Retinal pigment epithelial cell (primary cell): ENCODE measurements around the gene OAS1.
A peak's percentile ranks its signal among the peaks of the same experiment; 100 is the strongest.

Source experiments
- DNase-seq: peaks from one replicate; pipeline ENCODE4 v3.0.0-alpha.2; 2010; ENCODE audit warnings: low read depth
- H3K4me3 ChIP-seq: 2 replicates; pipeline ENCODE4 v1.5.1; 2011; ENCODE audit warnings: mild to moderate bottlenecking, low read length, control low read depth, moderate library complexity
- TF ChIP-seq, protein P1 (sequence below): conservative IDR thresholded peaks from 2 replicates; pipeline ENCODE4 v1.5.1; 2011; ENCODE audit warnings: low read depth, low read length, control low read depth, inconsistent platforms

OAS1 gene

DNA sequence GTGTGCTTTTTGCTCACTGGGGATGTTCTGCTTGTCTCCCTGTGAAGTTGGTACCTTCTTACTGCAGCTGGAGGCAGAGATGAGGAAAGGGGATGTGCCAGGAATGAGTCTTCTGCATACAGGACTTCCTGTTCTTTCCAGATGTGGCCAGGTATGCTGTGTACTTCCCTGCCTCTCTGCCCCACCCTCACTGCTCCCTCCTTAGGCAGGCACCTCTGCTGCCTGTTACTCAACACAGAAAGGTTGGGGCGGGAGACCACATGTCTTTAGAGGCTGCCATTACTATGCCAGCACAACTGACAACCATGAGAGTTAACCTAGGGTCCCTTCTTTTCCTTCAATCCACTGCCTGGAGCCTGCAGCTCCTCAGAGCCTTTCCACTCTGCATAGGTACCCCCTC is 29.5 kb downstream of the OAS1 start:
- no peak for DNase-seq
- TF ChIP-seq, protein P1, sequence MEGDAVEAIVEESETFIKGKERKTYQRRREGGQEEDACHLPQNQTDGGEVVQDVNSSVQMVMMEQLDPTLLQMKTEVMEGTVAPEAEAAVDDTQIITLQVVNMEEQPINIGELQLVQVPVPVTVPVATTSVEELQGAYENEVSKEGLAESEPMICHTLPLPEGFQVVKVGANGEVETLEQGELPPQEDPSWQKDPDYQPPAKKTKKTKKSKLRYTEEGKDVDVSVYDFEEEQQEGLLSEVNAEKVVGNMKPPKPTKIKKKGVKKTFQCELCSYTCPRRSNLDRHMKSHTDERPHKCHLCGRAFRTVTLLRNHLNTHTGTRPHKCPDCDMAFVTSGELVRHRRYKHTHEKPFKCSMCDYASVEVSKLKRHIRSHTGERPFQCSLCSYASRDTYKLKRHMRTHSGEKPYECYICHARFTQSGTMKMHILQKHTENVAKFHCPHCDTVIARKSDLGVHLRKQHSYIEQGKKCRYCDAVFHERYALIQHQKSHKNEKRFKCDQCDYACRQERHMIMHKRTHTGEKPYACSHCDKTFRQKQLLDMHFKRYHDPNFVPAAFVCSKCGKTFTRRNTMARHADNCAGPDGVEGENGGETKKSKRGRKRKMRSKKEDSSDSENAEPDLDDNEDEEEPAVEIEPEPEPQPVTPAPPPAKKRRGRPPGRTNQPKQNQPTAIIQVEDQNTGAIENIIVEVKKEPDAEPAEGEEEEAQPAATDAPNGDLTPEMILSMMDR = no peak
- no peak overlapping the region for H3K4me3 ChIP-seq

- no peak overlapping the region for H3K4me3 ChIP-seq
- no peak for DNase-seq
- TF ChIP-seq, protein P1 = no peak
These were observed 30.2 kb downstream of the OAS1 start for GRCh38 chr12:112936927-112937326.

GRCh38 chr12:112937741-112938719 is 31.3 kb downstream of the OAS1 start, which contains the start of gene OAS3:
OAS3 (plus strand) TSS chr12:112938474; CDS start chr12:112938531, 57 bp downstream.
- DNase-seq = peak; percentile 8
- TF ChIP-seq, protein P1 = no peak
- H3K4me3 ChIP-seq = peak within 1 kb of the TSS; percentile 69

GRCh38 chr12:112938751-112939150 is 32.0 kb downstream of the OAS1 start:
- TF ChIP-seq, protein P1 = no peak
- peak overlapping the region; percentile 69 for H3K4me3 ChIP-seq
- DNase-seq = no peak

DNA sequence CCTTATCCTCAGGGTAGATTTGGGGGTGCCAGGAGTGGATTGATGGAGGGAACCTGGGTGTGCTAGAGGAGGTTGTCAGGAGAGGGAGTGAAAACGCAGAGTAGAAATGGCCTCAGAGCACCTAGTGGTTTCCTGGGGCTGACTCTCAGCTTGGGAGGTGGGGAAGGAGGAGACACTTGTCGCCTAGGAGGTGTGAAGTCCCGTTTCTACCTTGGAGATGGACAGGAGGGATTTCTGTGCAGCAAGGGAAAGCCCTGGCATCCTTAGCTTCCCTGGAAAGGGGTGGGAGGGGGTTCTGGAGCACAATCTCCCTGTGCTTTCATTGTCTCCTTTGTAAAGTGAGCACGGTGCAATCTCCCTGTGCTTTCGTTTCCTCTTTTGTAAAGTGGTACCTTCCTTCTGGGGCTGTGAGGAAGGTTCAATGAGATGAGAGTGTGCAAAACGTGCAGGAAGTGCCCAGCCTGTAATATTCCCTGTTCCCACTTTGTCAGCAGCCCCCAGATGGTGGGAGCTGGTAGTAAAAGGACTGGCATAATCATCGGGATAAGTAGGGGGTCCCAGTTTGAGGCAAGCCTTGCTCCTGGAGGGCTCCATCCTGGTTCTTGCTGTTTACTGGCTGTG is 33.1 kb downstream of the OAS1 start:
- no peak overlapping the region for H3K4me3 ChIP-seq

GRCh38 chr12:112941528-112942335 is 35.0 kb downstream of the OAS1 start:
- TF ChIP-seq, protein P1 = no peak
- no peak overlapping the region for H3K4me3 ChIP-seq
- no peak for DNase-seq

More for the DNA sequence above, 33.1 kb downstream of the OAS1 start:
- TF ChIP-seq, protein P1 = no peak
- DNase-seq = no peak
